Duodenal mucosa (tissue), 2 donors: Measurements from ENCODE around the gene RALBP1.
A peak's percentile ranks its signal among the peaks of the same experiment; 100 is the strongest.

Source experiments
- H3K27ac ChIP-seq: one replicate; pipeline ENCODE4 v1.7.0; 2013; ENCODE audit warnings: low read depth, low read length
- H3K27me3 ChIP-seq, 2 donors: one replicate each; pipeline ENCODE4 v1.7.0; 2013; ENCODE audit warnings: low read length in 2 of 2, control low read depth in 1 of 2; ENCODE audit not compliant: insufficient read depth in 2 of 2, control insufficient read depth in 1 of 2
- H3K36me3 ChIP-seq, 2 donors: one replicate each; pipeline ENCODE4 v1.7.0; 2013; ENCODE audit warnings: low read length in 2 of 2, control low read depth in 1 of 2; ENCODE audit not compliant: insufficient read depth in 2 of 2, control insufficient read depth in 1 of 2
- H3K4me1 ChIP-seq, 2 donors: one replicate each; pipeline ENCODE4 v1.7.0; 2013; ENCODE audit warnings: low read length in 2 of 2, control low read depth in 1 of 2; ENCODE audit not compliant: insufficient read depth in 2 of 2, control insufficient read depth in 1 of 2
- H3K4me3 ChIP-seq, 2 donors: one replicate each; pipeline ENCODE4 v1.7.0; 2013; ENCODE audit warnings: low read length in 2 of 2, low read depth in 1 of 2
- H3K9ac ChIP-seq, 2 donors: one replicate each; pipeline ENCODE4 v1.7.0; 2013; ENCODE audit warnings: low read length in 2 of 2, low read depth in 1 of 2
- H3K9me3 ChIP-seq, 2 donors: one replicate each; pipeline ENCODE4 v1.7.0; 2013; ENCODE audit warnings: low read length in 2 of 2, control low read depth in 1 of 2; ENCODE audit not compliant: control insufficient read depth in 1 of 2

RALBP1 gene

DNA sequence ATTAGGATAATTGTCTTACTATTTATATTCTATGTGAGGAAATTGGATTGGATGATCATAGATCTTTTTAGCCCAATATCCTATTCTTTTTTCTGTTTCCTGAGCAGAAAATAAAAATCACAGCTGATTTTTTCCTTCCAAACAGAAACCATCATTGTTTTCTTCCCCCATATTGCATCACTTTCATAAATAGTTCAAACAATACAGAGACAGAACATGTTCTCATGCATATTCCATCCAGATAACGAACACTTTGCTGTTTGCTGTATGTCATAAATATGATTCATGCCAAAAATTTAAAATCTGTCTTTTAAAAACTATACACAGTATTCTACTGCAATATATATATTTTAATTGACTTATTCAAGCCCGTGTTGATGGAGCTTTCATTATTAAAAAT is 22.0 kb upstream of the RALBP1 start:
- H3K36me3 ChIP-seq = no peaks in the 10 kb centered on the region
- H3K9me3 ChIP-seq = peaks cover 0 to 6% of the 10 kb centered on the region in 2 donors
- H3K27me3 ChIP-seq = no peaks in the 10 kb centered on the region
- H3K4me3 ChIP-seq = no peak overlapping the region
- H3K9ac ChIP-seq = no peak overlapping the region
- H3K27ac ChIP-seq = no peak overlapping the region
- no peaks in the 10 kb centered on the region for H3K4me1 ChIP-seq

DNA sequence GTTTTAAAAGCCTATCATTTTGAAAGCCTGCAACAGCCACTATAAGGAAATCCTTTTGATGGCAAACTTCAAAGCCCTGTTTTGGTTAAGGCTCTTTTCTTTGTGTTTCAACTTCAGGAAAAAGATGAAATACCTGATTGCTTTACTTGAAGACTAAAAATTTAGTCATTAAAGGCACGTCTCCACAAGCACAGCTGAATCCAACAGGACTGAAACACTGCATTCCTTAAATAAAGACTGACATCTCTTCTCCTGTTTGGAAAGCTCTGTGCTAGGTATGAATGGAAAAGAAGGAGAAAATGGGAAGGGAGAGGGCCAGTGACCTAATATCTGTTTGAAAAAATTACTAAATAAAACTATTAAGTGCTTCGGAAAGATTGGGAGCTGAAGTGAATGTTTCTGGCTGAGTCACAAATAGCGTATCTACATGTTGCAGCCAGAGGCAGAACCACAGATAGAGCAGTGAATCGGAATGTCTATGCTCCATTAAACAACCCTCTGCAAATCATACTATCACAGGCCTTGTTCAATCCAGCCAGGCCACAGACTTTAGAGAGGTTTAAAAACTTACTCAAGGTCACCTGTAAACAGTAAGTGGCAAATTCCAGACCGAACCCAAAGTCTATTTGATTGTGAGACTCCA is 21.1 kb upstream of the RALBP1 start:
- H3K9ac ChIP-seq = no peak overlapping the region
- H3K27me3 ChIP-seq = no peaks in the 10 kb centered on the region
- no peak overlapping the region for H3K27ac ChIP-seq
- no peaks in the 10 kb centered on the region for H3K4me1 ChIP-seq
- H3K4me3 ChIP-seq = no peak overlapping the region
- H3K9me3 ChIP-seq = peaks cover 0 to 6% of the 10 kb centered on the region in 2 donors
- no peaks in the 10 kb centered on the region for H3K36me3 ChIP-seq

DNA sequence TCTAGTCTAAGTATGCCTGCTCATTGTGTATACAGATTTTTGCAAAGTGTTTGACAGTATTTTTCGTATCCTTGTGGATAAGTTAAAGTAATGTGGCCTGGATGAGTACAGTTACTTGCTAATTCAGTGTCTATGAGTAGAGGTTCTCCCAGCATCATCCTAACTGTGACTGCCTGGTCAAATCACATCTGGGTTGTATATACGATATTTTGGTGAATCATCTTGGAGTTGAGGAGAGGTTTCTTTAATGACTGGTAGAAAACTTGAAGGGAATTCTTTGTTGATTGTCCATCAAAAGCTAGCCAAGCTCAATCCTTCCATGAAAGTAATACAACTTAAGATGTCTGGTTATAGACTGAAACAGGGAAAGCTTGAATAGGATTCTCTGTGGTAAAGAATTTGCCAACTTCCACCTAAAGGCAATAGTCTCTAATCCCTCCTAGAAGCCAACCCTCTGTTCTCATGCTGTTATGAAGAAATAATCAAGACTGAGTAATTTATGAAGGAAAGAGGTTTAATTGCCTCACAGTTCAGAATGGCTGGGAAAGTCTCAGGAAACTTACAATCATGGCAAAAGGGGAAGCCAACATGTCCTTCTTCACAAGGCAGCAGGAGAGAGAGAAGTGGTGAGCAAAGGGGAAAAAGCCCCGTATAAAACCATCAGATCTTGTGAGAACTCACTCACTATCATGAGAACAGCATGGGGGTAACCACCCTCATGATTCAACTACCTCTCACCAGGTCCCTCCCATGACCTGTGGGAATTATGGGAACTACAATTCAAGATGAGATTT is 19.4 kb upstream of the RALBP1 start:
- H3K9ac ChIP-seq = no peak overlapping the region
- peaks cover 0 to 6% of the 10 kb centered on the region in 2 donors for H3K9me3 ChIP-seq
- no peaks in the 10 kb centered on the region for H3K27me3 ChIP-seq
- no peaks in the 10 kb centered on the region for H3K36me3 ChIP-seq
- H3K4me1 ChIP-seq = no peaks in the 10 kb centered on the region
- H3K4me3 ChIP-seq = no peak overlapping the region
- H3K27ac ChIP-seq = no peak overlapping the region

DNA sequence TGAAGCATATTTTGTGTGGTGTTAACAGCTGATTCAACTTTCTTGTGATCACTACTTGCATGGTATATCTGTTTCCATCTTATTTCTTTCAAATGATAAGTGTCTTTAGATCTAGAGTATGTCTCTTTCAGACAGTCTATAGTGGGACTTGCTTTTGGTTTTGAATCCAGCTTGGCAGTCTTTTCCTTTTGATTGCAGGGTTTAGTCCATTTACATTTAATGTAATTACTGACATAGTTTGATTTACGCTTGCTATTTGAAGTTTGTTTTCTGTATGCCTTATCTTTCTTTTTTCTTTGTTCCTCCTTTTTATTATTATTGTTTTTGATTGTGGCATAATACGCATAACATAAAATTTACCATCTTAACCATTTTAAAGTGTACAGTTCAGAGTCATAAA is 9.2 kb upstream of the RALBP1 start:
- no peaks in the 10 kb centered on the region for H3K4me1 ChIP-seq
- no peaks in the 10 kb centered on the region for H3K36me3 ChIP-seq
- H3K27me3 ChIP-seq = no peaks in the 10 kb centered on the region
- peaks cover 10% of the 10 kb centered on the region in 2 donors for H3K9me3 ChIP-seq
- no peak overlapping the region for H3K9ac ChIP-seq
- H3K27ac ChIP-seq = no peak overlapping the region
- H3K4me3 ChIP-seq = no peak overlapping the region

DNA sequence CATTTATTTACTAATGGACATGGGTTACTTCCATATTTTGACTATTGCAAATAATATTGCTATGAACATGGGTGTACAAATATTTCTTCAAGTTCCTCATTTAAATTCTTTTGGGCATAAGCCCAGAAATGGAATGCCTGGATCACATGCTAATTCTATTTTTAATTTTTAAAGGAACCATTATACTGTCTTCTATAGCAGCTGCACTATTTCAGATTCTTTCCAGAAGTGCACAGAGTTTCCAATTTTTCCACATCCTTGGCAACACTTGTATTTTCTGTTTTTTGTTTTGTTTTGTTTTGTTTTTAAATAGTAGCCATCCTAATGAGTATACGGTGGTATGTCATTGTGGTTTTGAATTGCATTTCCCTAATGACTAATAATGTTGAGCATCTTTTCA is 8.5 kb upstream of the RALBP1 start:
- Histone ChIP-seq H3K36me3 (no peaks in the 10 kb centered on the region), H3K4me1 (no peaks in the 10 kb centered on the region), H3K4me3 (no peak overlapping the region), H3K27me3 (no peaks in the 10 kb centered on the region), H3K27ac (no peak overlapping the region), H3K9ac (no peak overlapping the region), H3K9me3 (peaks cover 10% of the 10 kb centered on the region in 2 donors)

DNA sequence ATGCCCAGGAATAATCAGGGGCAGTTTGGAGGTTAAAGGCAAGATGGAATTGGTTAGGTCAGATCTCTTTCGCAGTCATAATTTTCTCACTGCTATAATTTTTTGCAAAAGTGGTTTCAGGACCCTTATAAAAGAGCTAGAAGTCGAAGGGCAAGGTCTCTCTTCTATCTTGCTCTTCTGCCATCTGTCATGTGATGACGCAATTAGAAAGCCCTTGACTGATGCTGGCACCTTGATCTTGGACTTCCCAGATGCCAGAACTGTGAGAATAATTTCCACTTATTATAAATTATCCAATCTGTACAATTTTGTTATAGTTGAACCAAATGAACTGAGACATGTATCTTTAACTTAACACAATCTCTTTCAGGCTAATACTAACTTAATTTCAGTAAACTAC is 6.3 kb upstream of the RALBP1 start:
- Histone ChIP-seq H3K27me3 (no peaks in the 10 kb centered on the region), H3K27ac (no peak overlapping the region), H3K4me3 (no peak overlapping the region), H3K36me3 (no peaks in the 10 kb centered on the region), H3K4me1 (peaks cover 1% of the 10 kb centered on the region in 2 donors), H3K9ac (no peak overlapping the region), H3K9me3 (peaks cover 10% of the 10 kb centered on the region in 2 donors)

DNA sequence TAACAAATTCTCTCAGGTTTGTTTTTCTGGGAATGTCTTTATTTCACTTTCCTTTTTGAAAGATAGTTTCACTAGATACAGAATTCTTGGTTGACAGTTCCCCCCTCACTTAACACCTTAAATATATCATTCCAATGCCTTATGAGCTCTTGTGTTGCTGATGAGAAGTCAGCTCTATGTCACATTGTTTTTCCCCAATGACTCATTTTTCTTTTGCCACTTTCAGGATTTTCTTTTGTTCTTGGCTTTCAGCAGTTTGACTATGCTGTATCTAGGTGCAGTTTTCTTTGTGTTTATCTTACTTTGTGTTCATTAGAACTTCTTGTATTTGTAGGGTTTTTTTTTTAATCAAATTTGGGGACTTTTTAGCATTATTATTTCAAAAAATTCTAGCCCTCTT is 5.6 kb upstream of the RALBP1 start:
- Histone ChIP-seq H3K27me3 (no peaks in the 10 kb centered on the region), H3K27ac (no peak overlapping the region), H3K4me3 (no peak overlapping the region), H3K36me3 (no peaks in the 10 kb centered on the region), H3K4me1 (peaks cover 6 to 8% of the 10 kb centered on the region in 2 donors), H3K9ac (no peak overlapping the region), H3K9me3 (peaks cover 10% of the 10 kb centered on the region in 2 donors)

DNA sequence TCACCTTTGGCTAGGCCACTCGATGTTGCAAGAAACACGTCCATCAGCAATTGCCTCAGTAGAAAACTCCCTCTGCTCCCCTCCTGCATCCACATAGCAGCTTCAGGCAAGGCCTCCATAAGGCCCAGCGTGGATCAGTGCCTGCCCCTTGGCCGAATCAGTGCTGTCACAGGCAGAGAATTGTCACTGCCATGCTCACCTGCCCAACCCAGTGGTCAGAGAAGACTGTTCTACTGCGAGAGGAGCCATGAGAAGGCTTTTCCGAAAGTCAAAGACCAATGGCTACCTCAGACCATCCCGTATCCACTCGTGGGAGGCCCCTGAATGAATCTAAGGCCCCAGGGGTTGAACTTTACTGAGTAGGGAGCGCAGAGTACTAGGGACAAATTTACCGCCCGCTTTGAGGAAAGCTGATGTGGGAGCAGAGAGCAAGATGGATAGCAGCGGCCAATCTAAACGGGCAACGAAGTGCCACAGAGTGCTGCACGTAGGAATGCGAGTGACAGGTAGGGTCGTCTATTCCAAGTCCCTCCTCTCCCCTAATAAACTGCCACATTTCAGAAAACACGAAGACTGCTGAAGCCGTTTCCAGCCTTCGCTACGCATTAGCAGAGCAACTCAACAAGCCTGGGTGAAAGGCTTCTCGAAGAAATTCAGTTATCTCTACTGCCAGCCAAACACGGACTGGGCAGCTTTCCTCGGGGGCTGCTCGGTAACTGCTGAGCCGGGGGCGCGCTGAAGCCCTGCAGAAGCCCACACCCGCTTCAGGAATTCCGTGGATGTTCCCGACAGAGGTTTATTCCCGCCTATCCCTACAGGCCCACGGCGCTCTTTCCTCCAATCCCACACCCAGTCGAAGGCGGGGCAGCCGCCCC is 968 bp upstream of the RALBP1 start:
- Histone ChIP-seq H3K36me3 (peaks cover 0 to 5% of the 10 kb centered on the region in 2 donors), H3K9ac (peak overlapping the region; percentile 84 to 91), H3K27me3 (no peaks in the 10 kb centered on the region), H3K4me3 (peak overlapping the region; percentile 91 to 97), H3K27ac (peak overlapping the region; percentile 98), H3K9me3 (no peaks in the 10 kb centered on the region), H3K4me1 (peaks cover 6 to 8% of the 10 kb centered on the region in 2 donors)

DNA sequence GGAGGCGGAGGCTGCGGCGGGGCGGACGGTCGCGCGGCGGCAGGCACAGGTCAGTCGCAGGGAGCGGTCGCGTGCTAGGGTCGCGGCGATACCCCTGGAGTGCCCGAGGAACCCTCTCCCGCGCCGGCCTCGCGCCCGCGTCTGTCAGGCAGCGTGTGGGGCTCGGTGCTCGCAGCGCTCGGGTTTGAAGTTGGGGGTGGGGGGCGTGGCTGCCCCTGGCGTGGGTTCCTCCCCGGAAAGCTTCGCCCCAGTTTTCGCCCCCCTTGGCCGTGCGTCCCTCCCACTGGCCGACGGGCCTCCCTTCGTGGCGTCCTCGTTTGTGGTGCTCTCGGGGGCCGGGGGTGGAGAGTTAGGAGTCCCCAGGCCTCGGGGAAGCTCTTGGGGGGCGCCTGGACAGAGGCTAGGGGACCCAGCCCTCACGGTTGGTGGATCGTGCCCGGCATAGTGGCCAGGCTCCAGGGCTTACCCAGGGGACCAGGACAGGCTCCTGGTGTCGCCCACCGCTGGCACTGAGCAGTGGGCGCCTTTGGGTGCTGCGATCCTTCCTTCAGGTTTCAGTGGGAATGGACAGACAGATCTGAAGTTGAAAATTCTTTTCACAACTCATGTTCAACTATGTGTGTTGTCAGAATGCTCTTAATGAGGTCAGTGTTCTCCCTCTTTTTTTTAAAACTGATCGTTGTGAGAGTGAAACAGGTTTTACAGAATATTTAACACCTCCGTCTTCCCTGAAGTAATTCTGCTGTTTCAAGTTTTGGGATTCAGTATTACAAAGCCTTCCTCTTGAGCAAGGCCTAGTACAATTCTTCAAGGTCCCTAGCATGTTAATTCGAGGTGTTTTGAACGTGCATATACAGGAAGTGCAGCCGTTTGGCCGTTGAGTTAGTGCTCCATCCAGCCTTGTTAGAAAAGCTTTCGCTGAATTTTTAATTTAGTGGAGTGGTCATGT is 604 bp downstream of the RALBP1 start:
- peaks cover 0 to 5% of the 10 kb centered on the region in 2 donors for H3K36me3 ChIP-seq
- H3K4me3 ChIP-seq = peak overlapping the region; percentile 89 to 91
- no peaks in the 10 kb centered on the region for H3K27me3 ChIP-seq
- peak overlapping the region; percentile 81 for H3K27ac ChIP-seq
- peaks cover 6 to 8% of the 10 kb centered on the region in 2 donors for H3K4me1 ChIP-seq
- H3K9ac ChIP-seq = peak overlapping the region; percentile 90 to 95
- no peaks in the 10 kb centered on the region for H3K9me3 ChIP-seq
